ENCODE data around the gene PIMREG. TPM values are rescaled to one million over a fixed set of nuclear protein-coding genes. Genes with fewer than 3 reads are reported as not detected.

Gene PIMREG
- total and polyA plus RNA-seq, 4 donors = 0.35 to 3.0 (median 0.71) TPM

GRCh38 chr17:6468051-6468790, 24.0 kb downstream of the PIMREG start:
- no peaks in the 10 kb centered on the region for H3K27me3 ChIP-seq (ENCODE audit: control insufficient read depth in 3 of 3, insufficient read depth in 3 of 3, low read length in 2 of 3)
- ATAC-seq (ENCODE audit: insufficient read depth, low FRiP score) = no peak
- no peaks in the 10 kb centered on the region for H3K9me3 ChIP-seq (ENCODE audit: control insufficient read depth in 4 of 4, insufficient read depth in 3 of 4, low read length in 3 of 4)
- 92 to 96% methylated on average over 23 of the region's 23 CpGs for WGBS, 2 donors
- no peak for TF ChIP-seq CTCF (IDR thresholded peaks at IDR 0.05; ENCODE audit: control extremely low read depth, extremely low read depth)
- H3K9ac ChIP-seq (ENCODE audit: insufficient read depth in 1 of 2, low read length in 2 of 2) = no peak overlapping the region
- no peaks in the 10 kb centered on the region for H3K4me1 ChIP-seq (ENCODE audit: control insufficient read depth in 5 of 5, insufficient read depth in 5 of 5, low read length in 5 of 5)
- DNase-seq = no peak
- peaks cover 0 to 7% (median 0%) of the 10 kb centered on the region in 4 donors for H3K36me3 ChIP-seq (ENCODE audit: control insufficient read depth in 4 of 4, insufficient read depth in 4 of 4, low read length in 4 of 4)
- no peak overlapping the region for H3K27ac ChIP-seq (ENCODE audit: low read depth in 1 of 2, low read length in 1 of 2)
- no peak overlapping the region for H3K4me3 ChIP-seq

- TF ChIP-seq CTCF (IDR thresholded peaks at IDR 0.05; ENCODE audit: control extremely low read depth, extremely low read depth) = no peak
- H3K27me3 ChIP-seq (ENCODE audit: control insufficient read depth in 3 of 3, insufficient read depth in 3 of 3, low read length in 2 of 3) = no peaks in the 10 kb centered on the region
- H3K4me3 ChIP-seq = no peak overlapping the region
- H3K4me1 ChIP-seq (ENCODE audit: control insufficient read depth in 5 of 5, insufficient read depth in 5 of 5, low read length in 5 of 5) = no peaks in the 10 kb centered on the region
- DNase-seq (no peak), ATAC-seq (ENCODE audit: insufficient read depth, low FRiP score) (no peak)
- WGBS, 2 donors = 90 to 94% methylated on average over 23 to 24 of the region's 24 CpGs
- H3K36me3 ChIP-seq (ENCODE audit: control insufficient read depth in 4 of 4, insufficient read depth in 4 of 4, low read length in 4 of 4) = peaks cover 0 to 7% (median 0%) of the 10 kb centered on the region in 4 donors
- no peak overlapping the region for H3K9ac ChIP-seq (ENCODE audit: insufficient read depth in 1 of 2, low read length in 2 of 2)
- H3K9me3 ChIP-seq (ENCODE audit: control insufficient read depth in 4 of 4, insufficient read depth in 3 of 4, low read length in 3 of 4) = no peaks in the 10 kb centered on the region
- H3K27ac ChIP-seq (ENCODE audit: low read depth in 1 of 2, low read length in 1 of 2) = no peak overlapping the region
Observed at GRCh38 chr17:6470146-6470718, 26.0 kb downstream of the PIMREG start.

- TF ChIP-seq CTCF (IDR thresholded peaks at IDR 0.05; ENCODE audit: control extremely low read depth, extremely low read depth) = no peak
- 93 to 94% methylated on average over 17 of the region's 17 CpGs for WGBS, 2 donors
Observed at GRCh38 chr17:6470751-6471521, 26.7 kb downstream of the PIMREG start.

More at GRCh38 chr17:6470751-6471521, 26.7 kb downstream of the PIMREG start:
- Histone ChIP-seq H3K4me1 (ENCODE audit: control insufficient read depth in 5 of 5, insufficient read depth in 5 of 5, low read length in 5 of 5) (no peaks in the 10 kb centered on the region), H3K9me3 (ENCODE audit: control insufficient read depth in 4 of 4, insufficient read depth in 3 of 4, low read length in 3 of 4) (no peaks in the 10 kb centered on the region), H3K4me3 (no peak overlapping the region), H3K36me3 (ENCODE audit: control insufficient read depth in 4 of 4, insufficient read depth in 4 of 4, low read length in 4 of 4) (peaks cover 0 to 7% (median 0%) of the 10 kb centered on the region in 4 donors), H3K9ac (ENCODE audit: insufficient read depth in 1 of 2, low read length in 2 of 2) (no peak overlapping the region), H3K27ac (ENCODE audit: low read depth in 1 of 2, low read length in 1 of 2) (no peak overlapping the region), H3K27me3 (ENCODE audit: control insufficient read depth in 3 of 3, insufficient read depth in 3 of 3, low read length in 2 of 3) (no peaks in the 10 kb centered on the region)
- ATAC-seq (ENCODE audit: insufficient read depth, low FRiP score) = no peak
- DNase-seq = no peak
